Suprapubic skin (tissue), 4 donors: ENCODE results near the gene NBEA. TPM values are rescaled to one million over a fixed set of nuclear protein-coding genes. Genes with fewer than 3 reads are reported as not detected.

Source experiments
- DNase-seq, 2 donors: peaks; one replicate each; pipeline ENCODE4 v3.0.0-alpha.2; 2019; ENCODE audit warnings: low spot score in 2 of 2
- H3K27ac ChIP-seq: fragments of 200-600 bp; sonication (generic); one replicate; pipeline ENCODE4 v1.5.1; 2019
- H3K27me3 ChIP-seq: fragments of 200-600 bp; sonication (generic); one replicate; pipeline ENCODE4 v1.5.1; 2019
- H3K36me3 ChIP-seq: fragments of 200-600 bp; sonication (generic); one replicate; pipeline ENCODE4 v1.5.1; 2019
- H3K4me1 ChIP-seq: fragments of 200-600 bp; sonication (generic); one replicate; pipeline ENCODE4 v1.5.1; 2019
- H3K4me3 ChIP-seq: fragments of 200-600 bp; sonication (generic); one replicate; pipeline ENCODE4 v1.5.1; 2019; ENCODE audit warnings: mild to moderate bottlenecking
- H3K9me3 ChIP-seq: fragments of 200-600 bp; sonication (generic); one replicate; pipeline ENCODE4 v1.5.1; 2019
- EP300 ChIP-seq: sonication (generic); formaldehyde crosslinking; IDR thresholded peaks from one replicate; pipeline ENCODE4 v1.6.1; 2017; ENCODE audit warnings: antibody characterized with exemption
- POLR2A ChIP-seq, 2 donors: fragments of 450-650 bp; IDR thresholded peaks; one replicate each; pipeline ENCODE4 v1.6.1; 2017; ENCODE audit warnings: antibody characterized with exemption in 2 of 2, mild to moderate bottlenecking in 2 of 2, moderate library complexity in 2 of 2
- POLR2AphosphoS5 ChIP-seq, 3 donors: sonication (generic); formaldehyde crosslinking; IDR thresholded peaks; one replicate each; pipeline ENCODE4 v1.6.1; 2017; ENCODE audit warnings: antibody characterized with exemption in 3 of 3
- WGBS: methylation state at CpG from one replicate; pipeline ENCODE4 v1.1.5; 2018; 5-methylcytosine and 5-hydroxymethylcytosine counted together
- total RNA-seq, 4 donors: library from RNA; depleted of rRNA; stranded (reverse); fragments of >200 nt; gene quantifications; one replicate each; pipeline ENCODE4 v1.1.0, GENCODE V29; 2016
- TF ChIP-seq, protein P1 (sequence below), 2 donors: fragments of 200-600 bp in 1 of 2; fragments of 450-650 bp in 1 of 2; sonication (generic) in 1 of 2; IDR thresholded peaks; one replicate each; pipeline ENCODE4 v1.5.1; 2016 to 2019; ENCODE audit warnings: antibody characterized with exemption in 2 of 2, mild to moderate bottlenecking in 1 of 2, moderate library complexity in 1 of 2

Gene NBEA
- total RNA-seq, 4 donors from 2014 or later, result 3.1 to 9.7 (median 4.1) TPM

DNA sequence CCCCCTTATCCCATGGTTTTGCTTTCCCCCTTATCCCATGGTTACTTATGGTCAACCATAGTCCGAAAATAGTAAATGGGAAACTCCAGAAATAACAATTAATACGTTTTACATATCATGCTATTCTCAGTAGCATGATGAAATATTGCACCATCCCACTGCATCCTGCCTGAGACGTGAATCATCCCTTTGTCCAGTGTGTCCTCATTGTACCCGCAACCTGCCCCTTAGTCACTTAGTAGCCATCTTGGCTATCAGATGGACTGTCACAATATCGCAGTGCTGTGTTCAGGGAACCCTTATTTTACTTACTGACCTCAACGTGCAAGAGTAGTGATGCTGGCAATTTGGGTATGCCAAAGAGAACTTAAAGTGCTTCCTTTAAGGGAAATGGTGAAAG lies 10.5 kb upstream of the NBEA start:
- Histone ChIP-seq H3K4me1 (no peaks in the 10 kb centered on the region), H3K27ac (no peak overlapping the region), H3K9me3 (no peaks in the 10 kb centered on the region), H3K36me3 (no peaks in the 10 kb centered on the region), H3K4me3 (no peak overlapping the region), H3K27me3 (no peaks in the 10 kb centered on the region)
- TF ChIP-seq POLR2AphosphoS5 (IDR thresholded peaks at IDR 0.05) (no peak), EP300 (no peak), POLR2A (IDR thresholded peaks at IDR 0.05) (no peak)
- TF ChIP-seq, protein P1, sequence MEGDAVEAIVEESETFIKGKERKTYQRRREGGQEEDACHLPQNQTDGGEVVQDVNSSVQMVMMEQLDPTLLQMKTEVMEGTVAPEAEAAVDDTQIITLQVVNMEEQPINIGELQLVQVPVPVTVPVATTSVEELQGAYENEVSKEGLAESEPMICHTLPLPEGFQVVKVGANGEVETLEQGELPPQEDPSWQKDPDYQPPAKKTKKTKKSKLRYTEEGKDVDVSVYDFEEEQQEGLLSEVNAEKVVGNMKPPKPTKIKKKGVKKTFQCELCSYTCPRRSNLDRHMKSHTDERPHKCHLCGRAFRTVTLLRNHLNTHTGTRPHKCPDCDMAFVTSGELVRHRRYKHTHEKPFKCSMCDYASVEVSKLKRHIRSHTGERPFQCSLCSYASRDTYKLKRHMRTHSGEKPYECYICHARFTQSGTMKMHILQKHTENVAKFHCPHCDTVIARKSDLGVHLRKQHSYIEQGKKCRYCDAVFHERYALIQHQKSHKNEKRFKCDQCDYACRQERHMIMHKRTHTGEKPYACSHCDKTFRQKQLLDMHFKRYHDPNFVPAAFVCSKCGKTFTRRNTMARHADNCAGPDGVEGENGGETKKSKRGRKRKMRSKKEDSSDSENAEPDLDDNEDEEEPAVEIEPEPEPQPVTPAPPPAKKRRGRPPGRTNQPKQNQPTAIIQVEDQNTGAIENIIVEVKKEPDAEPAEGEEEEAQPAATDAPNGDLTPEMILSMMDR (IDR thresholded peaks at IDR 0.05), result no peak
- DNase-seq, result no peak
- WGBS, result 86% methylated on average over 6 of the region's 6 CpGs

GRCh38 chr13:34933349-34933748 lies 8.7 kb upstream of the NBEA start:
- H3K27me3 ChIP-seq, result no peaks in the 10 kb centered on the region
- H3K27ac ChIP-seq, result no peak overlapping the region
- no peak for DNase-seq
- no peaks in the 10 kb centered on the region for H3K36me3 ChIP-seq
- no peaks in the 10 kb centered on the region for H3K4me1 ChIP-seq
- H3K4me3 ChIP-seq, result no peak overlapping the region
- TF ChIP-seq POLR2A (IDR thresholded peaks at IDR 0.05) (no peak), POLR2AphosphoS5 (IDR thresholded peaks at IDR 0.05) (no peak), EP300 (no peak)
- TF ChIP-seq, protein P1 (IDR thresholded peaks at IDR 0.05), result no peak
- H3K9me3 ChIP-seq, result no peaks in the 10 kb centered on the region

GRCh38 chr13:34933786-34934185 lies 8.3 kb upstream of the NBEA start:
- TF ChIP-seq POLR2A (IDR thresholded peaks at IDR 0.05) (no peak), EP300 (no peak), POLR2AphosphoS5 (IDR thresholded peaks at IDR 0.05) (no peak)
- TF ChIP-seq, protein P1 (IDR thresholded peaks at IDR 0.05), result no peak
- 86% methylated on average over 2 of the region's 2 CpGs for WGBS
- no peak overlapping the region for H3K27ac ChIP-seq

GRCh38 chr13:34935841-34936240 lies 6.2 kb upstream of the NBEA start:
- TF ChIP-seq POLR2AphosphoS5 (IDR thresholded peaks at IDR 0.05) (no peak), EP300 (no peak), POLR2A (IDR thresholded peaks at IDR 0.05) (no peak)
- TF ChIP-seq, protein P1 (IDR thresholded peaks at IDR 0.05), result no peak
- H3K27me3 ChIP-seq, result no peaks in the 10 kb centered on the region
- H3K36me3 ChIP-seq, result no peaks in the 10 kb centered on the region
- no peak for DNase-seq
- no peak overlapping the region for H3K4me3 ChIP-seq
- H3K27ac ChIP-seq, result no peak overlapping the region
- WGBS, result 75% methylated on average over 5 of the region's 5 CpGs
- no peaks in the 10 kb centered on the region for H3K4me1 ChIP-seq
- H3K9me3 ChIP-seq, result no peaks in the 10 kb centered on the region

More at GRCh38 chr13:34933786-34934185, 8.3 kb upstream of the NBEA start:
- no peaks in the 10 kb centered on the region for H3K4me1 ChIP-seq
- H3K9me3 ChIP-seq, result no peaks in the 10 kb centered on the region
- no peak overlapping the region for H3K4me3 ChIP-seq
- no peaks in the 10 kb centered on the region for H3K27me3 ChIP-seq
- H3K36me3 ChIP-seq, result no peaks in the 10 kb centered on the region
- no peak for DNase-seq

DNA sequence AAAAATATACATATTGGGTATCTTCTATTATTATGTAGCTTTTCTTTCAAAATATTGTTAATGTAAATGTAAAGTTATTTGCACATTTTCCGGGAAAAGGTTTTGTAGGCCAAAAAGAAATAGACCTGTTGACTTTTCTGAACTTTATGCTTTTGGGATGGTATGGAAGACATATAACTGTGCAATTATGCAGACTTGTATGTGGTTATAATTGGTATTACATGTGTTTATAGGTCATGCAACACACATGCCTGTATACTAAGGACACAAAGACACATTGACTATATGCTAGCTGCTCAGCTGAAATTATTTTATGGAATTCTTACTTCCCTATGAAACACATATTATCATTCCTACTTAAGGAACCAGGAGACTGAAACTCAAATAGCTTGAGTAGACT lies 2.3 kb upstream of the NBEA start:
- 95% methylated on average over 1 of the region's 1 CpG for WGBS
- TF ChIP-seq EP300 (no peak), POLR2A (IDR thresholded peaks at IDR 0.05) (no peak), POLR2AphosphoS5 (IDR thresholded peaks at IDR 0.05) (no peak)
- TF ChIP-seq, protein P1 (IDR thresholded peaks at IDR 0.05), result no peak
- H3K9me3 ChIP-seq, result no peaks in the 10 kb centered on the region
- no peaks in the 10 kb centered on the region for H3K36me3 ChIP-seq
- peaks cover 22% of the 10 kb centered on the region for H3K27me3 ChIP-seq
- no peak for DNase-seq
- H3K4me1 ChIP-seq, result peaks cover 29% of the 10 kb centered on the region
- no peak overlapping the region for H3K4me3 ChIP-seq
- no peak overlapping the region for H3K27ac ChIP-seq
